Measurements from ENCODE around the gene DZIP1L.

DNA sequence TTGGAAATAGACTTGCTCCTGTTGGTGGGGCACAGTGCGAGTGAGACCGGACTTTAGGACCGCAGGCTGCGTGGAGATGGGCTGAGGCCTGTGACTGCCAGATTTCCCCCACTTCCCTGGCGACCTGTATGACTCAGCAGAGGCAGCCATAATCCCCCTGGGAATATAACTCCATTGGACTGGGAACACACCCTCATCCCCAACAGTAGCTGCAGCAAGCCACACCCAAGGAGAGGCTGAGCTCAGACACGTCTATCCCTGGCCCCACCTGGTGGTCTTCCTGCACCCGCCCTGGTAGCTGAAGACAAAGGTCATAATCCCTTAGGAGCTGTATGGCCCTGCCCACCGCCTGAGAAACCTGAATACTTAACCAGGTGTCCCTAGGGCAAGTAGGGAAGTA, 42.6 kb downstream of the DZIP1L start:
- TF ChIP-seq CTCF (IDR thresholded peaks at IDR 0.05) = no peak
- TF ChIP-seq POLR2A (IDR thresholded peaks at IDR 0.05) = no peak
